ENCODE results near the gene IFI27. TPM values are rescaled to one million over a fixed set of nuclear protein-coding genes. Genes with fewer than 3 reads are reported as not detected.

IFI27 gene
- total RNA-seq, 1 donor from 2014 or later, result 0.64 TPM

GRCh38 chr14:94089479-94089878 is 21.1 kb upstream of the IFI27 start:
- no peak for TF ChIP-seq CTCF (IDR thresholded peaks at IDR 0.05)
- DNase-seq (no peak), ATAC-seq (ENCODE audit: low read depth) (no peak)
- H3K9me3 Mint-ChIP-seq, result peaks cover 2% of the 10 kb centered on the region
- no peaks in the 10 kb centered on the region for H3K27me3 Mint-ChIP-seq
- ChIA-PET POLR2A (no interaction called here), CTCF (interaction anchor here (1.9 kb wide), 1 partner anchor 53 kb away, joined by 4 read pairs; no protein-coding TSS in a partner anchor)
- H3K27ac Mint-ChIP-seq, result no peak overlapping the region
- no peak overlapping the region for H3K4me3 Mint-ChIP-seq
- intact Hi-C loops (cut with micrococcal nuclease), result no loop called here
- no peaks in the 10 kb centered on the region for H3K4me1 Mint-ChIP-seq
- H3K36me3 Mint-ChIP-seq (ENCODE audit: low read depth), result no peaks in the 10 kb centered on the region

- DNase-seq (no peak), ATAC-seq (ENCODE audit: low read depth) (no peak)
- H3K27me3 Mint-ChIP-seq, result no peaks in the 10 kb centered on the region
- no peak for TF ChIP-seq CTCF (IDR thresholded peaks at IDR 0.05)
- POLR2A ChIA-PET, result no interaction called here
- no peaks in the 10 kb centered on the region for H3K4me1 Mint-ChIP-seq
- H3K27ac Mint-ChIP-seq, result no peak overlapping the region
- H3K4me3 Mint-ChIP-seq, result no peak overlapping the region
- CTCF ChIA-PET, result no interaction called here
- no peaks in the 10 kb centered on the region for H3K9me3 Mint-ChIP-seq
- H3K36me3 Mint-ChIP-seq (ENCODE audit: low read depth), result no peaks in the 10 kb centered on the region
- intact Hi-C loops (cut with micrococcal nuclease), result no loop called here
Measured at GRCh38 chr14:94093418-94093817, 17.1 kb upstream of the IFI27 start.

GRCh38 chr14:94097091-94097490 is 13.4 kb upstream of the IFI27 start:
- Mint-ChIP-seq H3K4me1 (no peaks in the 10 kb centered on the region), H3K36me3 (ENCODE audit: low read depth) (no peaks in the 10 kb centered on the region), H3K4me3 (no peak overlapping the region), H3K27me3 (no peaks in the 10 kb centered on the region), H3K9me3 (no peaks in the 10 kb centered on the region), H3K27ac (no peak overlapping the region)
- ATAC-seq (ENCODE audit: low read depth) (no peak), DNase-seq (no peak)
- POLR2A ChIA-PET, result no interaction called here
- CTCF ChIA-PET, result no interaction called here
- TF ChIP-seq CTCF (IDR thresholded peaks at IDR 0.05), result no peak
- intact Hi-C loops (cut with micrococcal nuclease), result no loop called here

- no peaks in the 10 kb centered on the region for H3K36me3 Mint-ChIP-seq (ENCODE audit: low read depth)
- ChIA-PET POLR2A (no interaction called here), CTCF (no interaction called here)
- no peak for TF ChIP-seq CTCF (IDR thresholded peaks at IDR 0.05)
- H3K4me3 Mint-ChIP-seq, result no peak overlapping the region
- H3K9me3 Mint-ChIP-seq, result no peaks in the 10 kb centered on the region
- no peak overlapping the region for H3K27ac Mint-ChIP-seq
- H3K27me3 Mint-ChIP-seq, result no peaks in the 10 kb centered on the region
- ATAC-seq (ENCODE audit: low read depth) (no peak), DNase-seq (no peak)
- no peaks in the 10 kb centered on the region for H3K4me1 Mint-ChIP-seq
- intact Hi-C loops (cut with micrococcal nuclease), result no loop called here
Measured at GRCh38 chr14:94098326-94098992, 12.1 kb upstream of the IFI27 start.

DNA sequence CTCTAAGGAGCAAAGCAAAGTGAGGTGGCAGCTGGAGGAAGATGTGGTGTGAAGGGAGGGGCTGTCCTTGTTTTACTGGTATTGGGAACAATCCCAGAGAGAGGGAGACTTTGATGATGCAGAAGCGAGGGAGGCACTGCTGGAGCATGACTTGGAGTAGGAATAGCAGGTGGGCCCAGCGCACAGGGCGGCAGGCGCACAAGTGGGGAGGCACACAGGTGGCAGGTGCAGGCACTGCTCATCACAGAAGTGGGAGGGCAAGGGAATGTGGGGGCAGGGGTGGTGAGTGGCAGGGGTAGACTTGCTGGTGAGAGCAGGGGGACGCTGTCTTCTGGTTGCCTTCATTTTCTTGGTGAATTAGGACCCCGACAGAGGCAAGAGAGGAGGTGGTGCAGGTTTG is 11.5 kb upstream of the IFI27 start:
- H3K4me1 Mint-ChIP-seq, result no peaks in the 10 kb centered on the region
- H3K27me3 Mint-ChIP-seq, result no peaks in the 10 kb centered on the region
- CTCF ChIA-PET, result no interaction called here
- TF ChIP-seq CTCF (IDR thresholded peaks at IDR 0.05), result no peak
- H3K36me3 Mint-ChIP-seq (ENCODE audit: low read depth), result no peaks in the 10 kb centered on the region
- no peak overlapping the region for H3K27ac Mint-ChIP-seq
- intact Hi-C loops (cut with micrococcal nuclease), result no loop called here
- no peaks in the 10 kb centered on the region for H3K9me3 Mint-ChIP-seq
- POLR2A ChIA-PET, result no interaction called here
- ATAC-seq (ENCODE audit: low read depth) (no peak), DNase-seq (no peak)
- H3K4me3 Mint-ChIP-seq, result no peak overlapping the region

Measured in activated B cell treated with CpG ODN at 0.5 μM for 24 hours (primary cell).